WERI-Rb-1 (cell line): ENCODE measurements around the gene ENO2.
A peak's percentile ranks its signal among the peaks of the same experiment; 100 is the strongest.
"Not testable (repeated sequence)": the region's sequence is repeated elsewhere in the genome, so short reads cannot be mapped to it uniquely, and the experiment has no call there.

ENCODE experiments used
- DNase-seq: peaks from one replicate; pipeline ENCODE4 v3.0.0-alpha.2; 2020
- H3K27ac ChIP-seq: fragments of 250-450 bp; sonication (Bioruptor Pico); 2 replicates; pipeline ENCODE4 v1.5.1; 2020; ENCODE audit warnings: mild to moderate bottlenecking, moderate library complexity
- H3K27me3 ChIP-seq: fragments of 250-450 bp; sonication (Bioruptor Pico); 2 replicates; pipeline ENCODE4 v1.5.1; 2021; ENCODE audit warnings: mild to moderate bottlenecking, low read depth, moderate library complexity; ENCODE audit not compliant: insufficient read depth, severe bottlenecking
- H3K36me3 ChIP-seq: fragments of 250-450 bp; sonication (Bioruptor Pico); 2 replicates; pipeline ENCODE4 v1.5.1; 2020; ENCODE audit warnings: mild to moderate bottlenecking, moderate library complexity
- H3K4me3 ChIP-seq: 2 replicates; pipeline ENCODE4 v1.5.1; 2011; ENCODE audit warnings: low read depth, mild to moderate bottlenecking, control low read depth, low read length
- H3K9me3 ChIP-seq: fragments of 250-450 bp; sonication (Bioruptor Pico); 2 replicates; pipeline ENCODE4 v1.5.1; 2021; ENCODE audit warnings: mild to moderate bottlenecking, moderate library complexity; ENCODE audit not compliant: severe bottlenecking
- TF ChIP-seq, protein P1 (sequence below): IDR thresholded peaks from 2 replicates; pipeline ENCODE4 v1.5.1; 2011; ENCODE audit warnings: low read depth, mild to moderate bottlenecking, control low read depth, inconsistent platforms, low read length

Gene ENO2

DNA sequence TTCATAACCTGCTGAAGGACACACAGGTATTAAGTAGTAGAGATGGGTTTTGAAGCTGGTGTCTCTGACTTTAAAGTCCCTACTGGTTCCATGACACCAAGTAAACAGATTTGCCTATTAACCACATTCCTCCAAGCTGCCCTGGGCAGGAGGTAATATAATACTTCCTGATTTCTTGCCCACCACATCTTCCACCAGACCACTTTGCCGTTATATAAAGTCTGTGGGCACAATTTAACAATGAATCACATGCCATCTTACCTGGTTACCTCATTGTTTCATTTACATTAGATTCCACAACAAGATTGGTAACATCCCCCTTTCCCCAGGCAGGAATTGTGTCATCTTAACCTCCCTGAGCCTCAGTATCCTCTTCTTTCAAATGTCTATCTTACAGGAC, 10.7 kb upstream of the ENO2 start:
- Histone ChIP-seq H3K4me3 (peak overlapping the region; percentile 79), H3K36me3 (no peaks in the 10 kb centered on the region), H3K27me3 (no peaks in the 10 kb centered on the region), H3K9me3 (no peaks in the 10 kb centered on the region), H3K27ac (peak overlapping the region; percentile 77)
- TF ChIP-seq, protein P1, sequence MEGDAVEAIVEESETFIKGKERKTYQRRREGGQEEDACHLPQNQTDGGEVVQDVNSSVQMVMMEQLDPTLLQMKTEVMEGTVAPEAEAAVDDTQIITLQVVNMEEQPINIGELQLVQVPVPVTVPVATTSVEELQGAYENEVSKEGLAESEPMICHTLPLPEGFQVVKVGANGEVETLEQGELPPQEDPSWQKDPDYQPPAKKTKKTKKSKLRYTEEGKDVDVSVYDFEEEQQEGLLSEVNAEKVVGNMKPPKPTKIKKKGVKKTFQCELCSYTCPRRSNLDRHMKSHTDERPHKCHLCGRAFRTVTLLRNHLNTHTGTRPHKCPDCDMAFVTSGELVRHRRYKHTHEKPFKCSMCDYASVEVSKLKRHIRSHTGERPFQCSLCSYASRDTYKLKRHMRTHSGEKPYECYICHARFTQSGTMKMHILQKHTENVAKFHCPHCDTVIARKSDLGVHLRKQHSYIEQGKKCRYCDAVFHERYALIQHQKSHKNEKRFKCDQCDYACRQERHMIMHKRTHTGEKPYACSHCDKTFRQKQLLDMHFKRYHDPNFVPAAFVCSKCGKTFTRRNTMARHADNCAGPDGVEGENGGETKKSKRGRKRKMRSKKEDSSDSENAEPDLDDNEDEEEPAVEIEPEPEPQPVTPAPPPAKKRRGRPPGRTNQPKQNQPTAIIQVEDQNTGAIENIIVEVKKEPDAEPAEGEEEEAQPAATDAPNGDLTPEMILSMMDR, result no peak
- no peak for DNase-seq

DNA sequence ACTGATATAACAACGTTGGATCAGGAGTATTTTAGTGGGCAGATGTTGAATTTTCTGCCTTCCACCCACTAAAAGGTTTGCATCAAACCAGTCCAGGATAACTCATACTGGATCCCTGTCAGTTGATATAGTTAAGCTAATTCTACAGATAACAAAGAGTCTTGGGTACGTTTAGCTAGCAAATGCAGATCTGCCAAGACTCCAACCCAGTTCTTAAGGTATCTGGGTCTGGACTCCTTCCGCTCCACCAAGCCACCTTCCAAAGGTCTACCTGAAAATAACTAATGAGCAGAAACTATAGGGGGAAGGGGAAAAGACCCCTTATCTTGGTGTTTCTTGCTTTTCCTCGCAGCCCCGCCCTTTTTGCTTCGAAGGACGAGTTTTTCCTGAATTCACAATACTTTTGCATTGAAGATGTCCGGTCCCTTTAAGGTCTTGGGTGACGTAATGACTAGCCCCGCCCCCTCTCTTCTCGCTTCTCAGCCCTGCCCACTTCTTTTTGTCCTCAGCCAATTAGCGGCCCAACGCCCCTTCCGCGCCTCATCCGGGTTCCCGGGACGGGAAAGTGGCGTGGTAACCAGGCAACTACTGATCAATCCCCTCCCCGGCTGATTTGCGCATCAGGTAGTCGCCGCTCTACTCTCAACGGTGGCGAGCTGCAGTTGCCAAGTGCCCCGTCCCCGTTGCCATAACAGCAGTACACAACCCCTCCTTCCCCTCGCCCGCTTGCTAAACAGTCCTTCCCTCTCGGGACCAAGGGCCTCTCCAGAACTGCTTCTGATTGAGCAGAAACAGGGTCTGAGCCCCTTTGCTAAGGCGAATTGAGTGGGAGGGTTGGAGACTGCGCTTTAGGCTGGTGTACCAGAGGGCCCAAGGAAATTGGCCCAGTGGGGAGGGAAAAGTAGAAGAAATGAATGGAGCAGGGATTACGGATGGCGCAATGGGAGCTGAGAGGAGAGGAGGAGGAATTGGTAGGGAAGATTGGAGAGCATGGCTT, 9.8 kb upstream of the ENO2 start, which contains the start of gene LRRC23:
LRRC23 (plus strand) TSS at position 543 of the 997 bp plus-strand sequence. CDS start 812 bp downstream, outside the sequence.
- Histone ChIP-seq H3K27me3 (no peaks in the 10 kb centered on the region), H3K27ac (peak within 1 kb of the TSS; percentile 77), H3K9me3 (no peaks in the 10 kb centered on the region), H3K4me3 (peak within 1 kb of the TSS; percentile 79), H3K36me3 (no peaks in the 10 kb centered on the region)
- TF ChIP-seq, protein P1, result no peak
- peak; percentile 97 for DNase-seq

DNA sequence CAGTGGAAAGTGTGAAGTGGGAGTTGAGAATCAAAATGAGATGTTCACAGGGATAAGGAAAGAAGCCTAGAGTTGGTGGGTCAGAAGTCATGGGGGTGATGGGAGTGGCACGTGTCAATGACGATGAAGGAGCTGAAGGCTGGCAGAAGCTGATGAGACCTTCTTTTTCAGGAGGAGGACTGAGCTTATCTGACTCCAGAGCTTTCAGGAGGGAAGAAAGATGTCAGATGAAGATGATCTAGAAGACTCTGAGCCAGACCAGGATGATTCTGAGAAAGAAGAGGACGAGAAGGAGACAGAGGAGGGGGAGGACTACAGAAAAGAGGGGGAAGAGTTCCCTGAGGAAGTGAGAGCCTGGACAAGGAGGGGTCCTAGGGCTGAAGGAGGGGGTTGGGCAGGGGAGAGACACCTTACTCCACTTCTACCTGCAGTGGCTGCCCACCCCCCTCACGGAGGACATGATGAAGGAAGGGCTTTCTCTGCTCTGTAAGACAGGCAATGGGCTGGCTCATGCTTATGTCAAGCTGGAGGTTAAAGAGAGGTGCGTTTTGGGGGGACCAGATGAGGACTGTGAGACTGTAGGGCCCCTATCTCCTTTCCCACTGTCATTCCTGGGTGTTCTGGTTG, 8.9 kb upstream of the ENO2 start:
- no peak for DNase-seq
- Histone ChIP-seq H3K27ac (no peak overlapping the region), H3K27me3 (no peaks in the 10 kb centered on the region), H3K4me3 (peak overlapping the region; percentile 79), H3K36me3 (no peaks in the 10 kb centered on the region), H3K9me3 (no peaks in the 10 kb centered on the region)
- TF ChIP-seq, protein P1, result no peak

DNA sequence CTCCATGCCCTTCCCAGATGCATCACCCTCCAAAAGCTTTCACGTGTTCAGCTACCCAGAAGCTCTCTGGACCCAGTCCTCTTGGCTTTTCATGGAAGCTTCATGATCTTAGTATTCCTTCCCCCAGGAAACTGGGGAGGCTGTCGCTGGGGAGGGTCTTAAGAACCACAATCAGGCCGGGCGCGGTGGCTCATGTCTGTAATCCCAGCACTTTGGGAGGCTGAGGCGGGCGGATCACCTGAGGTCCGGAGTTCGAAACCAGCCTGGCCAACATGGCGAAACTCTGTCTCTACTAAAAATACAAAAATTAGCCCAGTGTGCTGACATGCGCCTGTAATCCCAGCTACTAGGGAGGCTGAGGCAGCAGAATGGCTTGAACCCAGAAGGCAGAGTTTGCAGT, 6.2 kb upstream of the ENO2 start:
- DNase-seq, H3K27ac ChIP-seq, H3K4me3 ChIP-seq, H3K9me3 ChIP-seq, H3K36me3 ChIP-seq, H3K27me3 ChIP-seq: not testable (repeated sequence)

DNA sequence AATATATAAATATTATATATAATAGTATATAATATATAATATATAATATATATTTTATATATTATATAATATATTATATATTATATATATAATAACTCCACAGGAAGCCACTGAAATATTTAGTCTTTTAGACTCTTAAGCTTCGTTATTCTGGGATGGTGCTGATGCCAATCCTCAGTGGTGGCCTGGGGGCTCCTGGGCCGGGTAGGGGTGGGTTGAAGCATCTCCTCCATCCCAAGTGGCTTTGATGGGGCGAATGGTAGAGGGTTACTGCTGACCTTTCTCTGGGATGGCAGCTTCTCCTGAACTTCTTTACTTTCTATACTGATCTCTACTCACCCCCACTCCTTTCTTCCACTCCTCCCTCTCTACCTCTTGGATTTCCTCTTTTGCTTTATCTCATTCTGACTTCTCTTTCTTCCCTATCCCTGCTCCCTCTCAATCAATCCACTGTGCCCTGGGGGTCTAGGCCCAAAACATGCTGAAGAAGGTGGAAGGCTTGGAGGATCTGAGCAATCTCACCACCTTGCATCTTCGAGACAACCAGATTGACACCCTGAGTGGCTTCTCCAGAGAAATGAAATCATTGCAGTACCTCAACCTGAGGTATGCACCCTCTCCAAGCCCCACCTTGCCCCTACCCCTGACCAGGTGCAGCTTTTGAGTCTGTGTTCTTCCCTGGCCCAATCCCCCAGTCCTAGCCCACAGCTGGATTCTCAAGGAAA, 4.8 kb upstream of the ENO2 start:
- TF ChIP-seq, protein P1, result no peak
- Histone ChIP-seq H3K4me3 (no peak overlapping the region), H3K27ac (no peak overlapping the region), H3K36me3 (peaks cover 1% of the 10 kb centered on the region; the same call in 1 of the 2 replicates), H3K27me3 (no peaks in the 10 kb centered on the region), H3K9me3 (no peaks in the 10 kb centered on the region)
- no peak for DNase-seq
